ENCODE results near the gene RYR1.
"Not testable (repeated sequence)": the region's sequence is repeated elsewhere in the genome, so short reads cannot be mapped to it uniquely, and the experiment has no call there.

RYR1 gene

GRCh38 chr19:38565691-38566105 is 132.2 kb downstream of the RYR1 start:
- Histone ChIP-seq H3K4me3 (ENCODE audit: low read depth, low read length) (peak overlapping the region; percentile 22), H3K4me1 (ENCODE audit: control insufficient read depth, insufficient read depth, low read length) (no peaks in the 10 kb centered on the region), H3K9me3 (ENCODE audit: control insufficient read depth, insufficient read depth, low read length) (no peaks in the 10 kb centered on the region), H3K27me3 (ENCODE audit: control insufficient read depth, insufficient read depth, low read length) (peaks cover 5% of the 10 kb centered on the region), H3K9ac (ENCODE audit: low read depth, low read length) (no peak overlapping the region), H3K36me3 (ENCODE audit: control insufficient read depth, insufficient read depth, low read length) (peaks cover 27% of the 10 kb centered on the region)

GRCh38 chr19:38569368-38569983 is 136.0 kb downstream of the RYR1 start:
- Histone ChIP-seq H3K4me3 (ENCODE audit: low read depth, low read length) (no peak overlapping the region), H3K9me3 (ENCODE audit: control insufficient read depth, insufficient read depth, low read length) (no peaks in the 10 kb centered on the region), H3K36me3 (ENCODE audit: control insufficient read depth, insufficient read depth, low read length) (peaks cover 11% of the 10 kb centered on the region), H3K4me1 (ENCODE audit: control insufficient read depth, insufficient read depth, low read length) (no peaks in the 10 kb centered on the region), H3K9ac (ENCODE audit: low read depth, low read length) (no peak overlapping the region), H3K27me3 (ENCODE audit: control insufficient read depth, insufficient read depth, low read length) (peaks cover 3% of the 10 kb centered on the region)

- Histone ChIP-seq H3K9me3 (ENCODE audit: control insufficient read depth, insufficient read depth, low read length) (no peaks in the 10 kb centered on the region), H3K4me1 (ENCODE audit: control insufficient read depth, insufficient read depth, low read length) (no peaks in the 10 kb centered on the region), H3K9ac (ENCODE audit: low read depth, low read length) (no peak overlapping the region), H3K4me3 (ENCODE audit: low read depth, low read length) (no peak overlapping the region), H3K36me3 (ENCODE audit: control insufficient read depth, insufficient read depth, low read length) (peaks cover 9% of the 10 kb centered on the region), H3K27me3 (ENCODE audit: control insufficient read depth, insufficient read depth, low read length) (no peaks in the 10 kb centered on the region)
Observed at GRCh38 chr19:38571682-38572081, 138.2 kb downstream of the RYR1 start.

GRCh38 chr19:38577826-38578225 is 144.3 kb downstream of the RYR1 start:
- peaks cover 10% of the 10 kb centered on the region for H3K36me3 ChIP-seq (ENCODE audit: control insufficient read depth, insufficient read depth, low read length)
- no peak overlapping the region for H3K4me3 ChIP-seq (ENCODE audit: low read depth, low read length)
- H3K4me1 ChIP-seq (ENCODE audit: control insufficient read depth, insufficient read depth, low read length) = no peaks in the 10 kb centered on the region
- no peaks in the 10 kb centered on the region for H3K27me3 ChIP-seq (ENCODE audit: control insufficient read depth, insufficient read depth, low read length)
- H3K9ac ChIP-seq (ENCODE audit: low read depth, low read length) = no peak overlapping the region
- H3K9me3 ChIP-seq (ENCODE audit: control insufficient read depth, insufficient read depth, low read length) = no peaks in the 10 kb centered on the region

GRCh38 chr19:38579304-38579703 is 145.8 kb downstream of the RYR1 start:
- not testable (repeated sequence) for H3K4me3 ChIP-seq (ENCODE audit: low read depth, low read length); H3K9ac ChIP-seq (ENCODE audit: low read depth, low read length); H3K4me1 ChIP-seq (ENCODE audit: control insufficient read depth, insufficient read depth, low read length); H3K9me3 ChIP-seq (ENCODE audit: control insufficient read depth, insufficient read depth, low read length); H3K27me3 ChIP-seq (ENCODE audit: control insufficient read depth, insufficient read depth, low read length)
- H3K36me3 ChIP-seq (ENCODE audit: control insufficient read depth, insufficient read depth, low read length) = peaks cover 10% of the 10 kb centered on the region

GRCh38 chr19:38580080-38580479 is 146.6 kb downstream of the RYR1 start:
- Histone ChIP-seq H3K27me3 (ENCODE audit: control insufficient read depth, insufficient read depth, low read length) (no peaks in the 10 kb centered on the region), H3K4me3 (ENCODE audit: low read depth, low read length) (no peak overlapping the region), H3K4me1 (ENCODE audit: control insufficient read depth, insufficient read depth, low read length) (no peaks in the 10 kb centered on the region), H3K9me3 (ENCODE audit: control insufficient read depth, insufficient read depth, low read length) (no peaks in the 10 kb centered on the region), H3K36me3 (ENCODE audit: control insufficient read depth, insufficient read depth, low read length) (peaks cover 14% of the 10 kb centered on the region), H3K9ac (ENCODE audit: low read depth, low read length) (no peak overlapping the region)

- no peak overlapping the region for H3K4me3 ChIP-seq (ENCODE audit: low read depth, low read length)
Observed at GRCh38 chr19:38583219-38583984, 149.9 kb downstream of the RYR1 start.

GRCh38 chr19:38583985-38584305 is 150.5 kb downstream of the RYR1 start:
- Histone ChIP-seq H3K9me3 (ENCODE audit: control insufficient read depth, insufficient read depth, low read length) (no peaks in the 10 kb centered on the region), H3K4me3 (ENCODE audit: low read depth, low read length) (no peak overlapping the region), H3K9ac (ENCODE audit: low read depth, low read length) (no peak overlapping the region), H3K27me3 (ENCODE audit: control insufficient read depth, insufficient read depth, low read length) (no peaks in the 10 kb centered on the region), H3K4me1 (ENCODE audit: control insufficient read depth, insufficient read depth, low read length) (no peaks in the 10 kb centered on the region), H3K36me3 (ENCODE audit: control insufficient read depth, insufficient read depth, low read length) (peaks cover 15% of the 10 kb centered on the region)

More at GRCh38 chr19:38583219-38583984, 149.9 kb downstream of the RYR1 start:
- H3K9me3 ChIP-seq (ENCODE audit: control insufficient read depth, insufficient read depth, low read length) = no peaks in the 10 kb centered on the region
- no peak overlapping the region for H3K9ac ChIP-seq (ENCODE audit: low read depth, low read length)
- H3K27me3 ChIP-seq (ENCODE audit: control insufficient read depth, insufficient read depth, low read length) = no peaks in the 10 kb centered on the region
- H3K4me1 ChIP-seq (ENCODE audit: control insufficient read depth, insufficient read depth, low read length) = no peaks in the 10 kb centered on the region
- H3K36me3 ChIP-seq (ENCODE audit: control insufficient read depth, insufficient read depth, low read length) = peaks cover 15% of the 10 kb centered on the region

- Histone ChIP-seq H3K36me3 (ENCODE audit: control insufficient read depth, insufficient read depth, low read length) (peaks cover 14% of the 10 kb centered on the region), H3K4me1 (ENCODE audit: control insufficient read depth, insufficient read depth, low read length) (no peaks in the 10 kb centered on the region), H3K9me3 (ENCODE audit: control insufficient read depth, insufficient read depth, low read length) (no peaks in the 10 kb centered on the region), H3K27me3 (ENCODE audit: control insufficient read depth, insufficient read depth, low read length) (no peaks in the 10 kb centered on the region), H3K4me3 (ENCODE audit: low read depth, low read length) (no peak overlapping the region), H3K9ac (ENCODE audit: low read depth, low read length) (no peak overlapping the region)
Observed at GRCh38 chr19:38587562-38587961, 154.1 kb downstream of the RYR1 start.

- Histone ChIP-seq H3K4me3 (ENCODE audit: low read depth, low read length) (no peak overlapping the region), H3K4me1 (ENCODE audit: control insufficient read depth, insufficient read depth, low read length) (no peaks in the 10 kb centered on the region), H3K27me3 (ENCODE audit: control insufficient read depth, insufficient read depth, low read length) (no peaks in the 10 kb centered on the region), H3K9me3 (ENCODE audit: control insufficient read depth, insufficient read depth, low read length) (no peaks in the 10 kb centered on the region), H3K9ac (ENCODE audit: low read depth, low read length) (no peak overlapping the region), H3K36me3 (ENCODE audit: control insufficient read depth, insufficient read depth, low read length) (peaks cover 14% of the 10 kb centered on the region)
Observed at GRCh38 chr19:38588041-38588440, 154.6 kb downstream of the RYR1 start.

GRCh38 chr19:38592940-38593339 is 159.4 kb downstream of the RYR1 start:
- Histone ChIP-seq H3K4me3 (ENCODE audit: low read depth, low read length) (no peak overlapping the region), H3K4me1 (ENCODE audit: control insufficient read depth, insufficient read depth, low read length) (peaks cover 2% of the 10 kb centered on the region), H3K9ac (ENCODE audit: low read depth, low read length) (no peak overlapping the region), H3K27me3 (ENCODE audit: control insufficient read depth, insufficient read depth, low read length) (no peaks in the 10 kb centered on the region), H3K9me3 (ENCODE audit: control insufficient read depth, insufficient read depth, low read length) (no peaks in the 10 kb centered on the region), H3K36me3 (ENCODE audit: control insufficient read depth, insufficient read depth, low read length) (peaks cover 4% of the 10 kb centered on the region)
